Hepatocyte (in vitro differentiated cells): Measurements from ENCODE around the gene TRIM46.

Source experiments
- CTCF ChIP-seq: fragments of 200-600 bp; sonication (generic); IDR thresholded peaks from 2 replicates; pipeline ENCODE4 v1.5.1; 2016; ENCODE audit warnings: antibody characterized with exemption, mild to moderate bottlenecking; ENCODE audit not compliant: poor library complexity
- EZH2phosphoT487 ChIP-seq: fragments of 200-600 bp; sonication (generic); IDR thresholded peaks from one replicate; pipeline ENCODE4 v1.6.1; 2018; ENCODE audit warnings: antibody characterized with exemption, mild to moderate bottlenecking, low read depth, moderate library complexity; ENCODE audit not compliant: unreplicated experiment, severe bottlenecking

GRCh38 chr1:155134880-155135414, 38.7 kb upstream of the TRIM46 start:
- TF ChIP-seq CTCF = no peak
- TF ChIP-seq EZH2phosphoT487 = no peak
